Neural cell (in vitro differentiated cells): ENCODE measurements around the gene CD6. TPM values are rescaled to one million over a fixed set of nuclear protein-coding genes. Genes with fewer than 3 reads are reported as not detected.

Experiments
- H2AFZ ChIP-seq: fragments of 200-600, 300-800 bp; sonication (generic), shearing (Covaris generic); 2 replicates; pipeline ENCODE4 v1.6.0; 2014; ENCODE audit warnings: low read depth, mild to moderate bottlenecking, antibody characterized with exemption, low read length, moderate library complexity
- H3F3A ChIP-seq: fragments of 200-600 bp; shearing (Covaris generic); 2 replicates; pipeline ENCODE4 v1.6.1; 2016; ENCODE audit warnings: mild to moderate bottlenecking, moderate library complexity, mixed read lengths, antibody characterized with exemption, low read length; ENCODE audit not compliant: insufficient read depth, poor library complexity, severe bottlenecking
- H3K27ac ChIP-seq: fragments of 200-600, 300-800 bp; sonication (generic), shearing (Covaris generic); 2 replicates; pipeline ENCODE4 v1.5.1; 2014; ENCODE audit warnings: mild to moderate bottlenecking, low read length, moderate library complexity
- H3K27me3 ChIP-seq: fragments of 300-800, 200-600 bp; sonication (generic), shearing (Covaris generic); 2 replicates; pipeline ENCODE4 v1.6.0; 2014; ENCODE audit warnings: mild to moderate bottlenecking, low read depth, low read length, moderate library complexity; ENCODE audit not compliant: insufficient read depth
- H3K36me3 ChIP-seq: fragments of 300-800, 200-600 bp; sonication (generic), shearing (Covaris generic); 2 replicates; pipeline ENCODE4 v1.5.1; 2014; ENCODE audit warnings: mild to moderate bottlenecking, antibody characterized with exemption, low read length, moderate library complexity; ENCODE audit not compliant: insufficient read depth
- H3K4me2 ChIP-seq: fragments of 300-800, 200-600 bp; sonication (generic), shearing (Covaris generic); 2 replicates; pipeline ENCODE4 v1.6.0; 2014; ENCODE audit warnings: mild to moderate bottlenecking, low read length
- H3K4me3 ChIP-seq: fragments of 300-800, 200-600 bp; sonication (generic), shearing (Covaris generic); 2 replicates; pipeline ENCODE4 v1.5.1; 2014; ENCODE audit warnings: mild to moderate bottlenecking, low read length, moderate library complexity
- H3K79me2 ChIP-seq: fragments of 200-600 bp; shearing (Covaris generic); replicated peaks from 2 replicates; pipeline ENCODE4 v1.6.0; 2014; ENCODE audit warnings: mild to moderate bottlenecking, low read length, moderate library complexity; ENCODE audit not compliant: insufficient read depth
- H3K9ac ChIP-seq: fragments of 300-800, 200-600 bp; sonication (generic), shearing (Covaris generic); 2 replicates; pipeline ENCODE4 v1.6.1; 2016; ENCODE audit warnings: mild to moderate bottlenecking, low read length, mixed read lengths
- H3K9me2 ChIP-seq: fragments of 200-600 bp; shearing (Covaris generic); 2 replicates; pipeline ENCODE4 v1.6.1; 2016; ENCODE audit warnings: mild to moderate bottlenecking, low read length, mixed read lengths; ENCODE audit not compliant: insufficient read depth
- H3K9me3 ChIP-seq: fragments of 200-600, 300-800 bp; sonication (generic), shearing (Covaris generic); 2 replicates; pipeline ENCODE4 v1.6.1; 2016; ENCODE audit warnings: mild to moderate bottlenecking, mixed run types, low read length, moderate library complexity, mixed read lengths
- H4K20me1 ChIP-seq: fragments of 200-600 bp; shearing (Covaris generic); 2 replicates; pipeline ENCODE4 v1.6.1; 2016; ENCODE audit warnings: mild to moderate bottlenecking, mixed run types; ENCODE audit not compliant: insufficient read depth
- CTCF ChIP-seq: fragments of 450-650 bp; IDR thresholded peaks from 2 replicates; pipeline ENCODE4 v1.5.1; 2014; ENCODE audit warnings: antibody characterized with exemption, mild to moderate bottlenecking, moderate library complexity; ENCODE audit not compliant: poor library complexity, severe bottlenecking
- EP300 ChIP-seq: fragments of 450-650 bp; conservative IDR thresholded peaks from 2 replicates; pipeline ENCODE4 v1.6.1; 2014; ENCODE audit warnings: antibody characterized with exemption, mild to moderate bottlenecking, moderate library complexity; ENCODE audit not compliant: poor library complexity, severe bottlenecking
- EZH2 ChIP-seq: fragments of 200-600, 300-800 bp; shearing (Covaris generic), sonication (generic); IDR thresholded peaks from 2 replicates; pipeline ENCODE4 v1.6.1; 2014; ENCODE audit warnings: antibody characterized with exemption, low read length, borderline replicate concordance, mild to moderate bottlenecking; ENCODE audit not compliant: insufficient read depth, poor library complexity, severe bottlenecking
- MXI1 ChIP-seq: fragments of 450-650 bp; conservative IDR thresholded peaks from 2 replicates; pipeline ENCODE4 v1.6.1; 2014; ENCODE audit warnings: antibody characterized with exemption, mild to moderate bottlenecking; ENCODE audit not compliant: poor library complexity, severe bottlenecking
- POLR2AphosphoS5 ChIP-seq: IDR thresholded peaks from 2 replicates; pipeline ENCODE4 v1.6.1; 2012
- RAD21 ChIP-seq: fragments of 450-650 bp; conservative IDR thresholded peaks from 2 replicates; pipeline ENCODE4 v1.6.1; 2014; ENCODE audit warnings: antibody characterized with exemption, mild to moderate bottlenecking, moderate library complexity
- REST ChIP-seq: IDR thresholded peaks from 2 replicates; pipeline ENCODE4 v1.6.1; 2012; ENCODE audit warnings: borderline replicate concordance
- SMC3 ChIP-seq: fragments of 450-650 bp; conservative IDR thresholded peaks from 2 replicates; pipeline ENCODE4 v1.6.1; 2014; ENCODE audit warnings: antibody characterized with exemption, mild to moderate bottlenecking, moderate library complexity; ENCODE audit not compliant: poor library complexity
- TAF1 ChIP-seq: IDR thresholded peaks from 2 replicates; pipeline ENCODE4 v1.6.1; 2012; ENCODE audit warnings: low read depth
- polyA plus RNA-seq: library from polyadenylated mRNA; depleted of rRNA; stranded (reverse); fragments of >200 nt; gene quantifications from 2 replicates; pipeline ENCODE4 v1.2.3, GENCODE V29; 2014

Gene CD6
- polyA plus RNA-seq, 1 donor from 2014 or later, result not detected

- Histone ChIP-seq H3K27ac (peak within 1 kb of the TSS; percentile 74), H3K9me3 (no peaks in the 10 kb centered on the region), H4K20me1 (peaks cover 6% of the 10 kb centered on the region), H3K9me2 (no peaks in the 10 kb centered on the region), H2AFZ (peak within 1 kb of the TSS; percentile 15), H3K9ac (peak within 1 kb of the TSS; percentile 96), H3K4me3 (peak within 1 kb of the TSS; percentile 82), H3K4me2 (peak within 1 kb of the TSS; percentile 71), H3K79me2 (peaks cover 37% of the 10 kb centered on the region), H3K36me3 (no peaks in the 10 kb centered on the region), H3K27me3 (no peaks in the 10 kb centered on the region), H3F3A (no peaks in the 10 kb centered on the region)
- TF ChIP-seq MXI1 (peak; percentile 90), REST (peak; percentile 41), TAF1 (peak; percentile 77), EP300 (peak; percentile 66), POLR2AphosphoS5 (peak; percentile 86), CTCF (no peak), SMC3 (peak; percentile 54), RAD21 (peak; percentile 57), EZH2 (no peak)
Observed at GRCh38 chr11:60924110-60924905, 47.2 kb upstream of the CD6 start, which contains the start of gene TMEM132A. Gene TMEM132A (plus strand): TSS chr11:60924460. CDS start chr11:60924634, 174 bp downstream.

- H3F3A ChIP-seq, result no peaks in the 10 kb centered on the region
- H3K9me2 ChIP-seq, result no peaks in the 10 kb centered on the region
- no peaks in the 10 kb centered on the region for H3K27me3 ChIP-seq
- H3K36me3 ChIP-seq, result no peaks in the 10 kb centered on the region
- peak overlapping the region; percentile 96 for H3K9ac ChIP-seq
- H3K4me2 ChIP-seq, result peak overlapping the region; percentile 71
- peak overlapping the region; percentile 74 for H3K27ac ChIP-seq
- no peaks in the 10 kb centered on the region for H3K9me3 ChIP-seq
- H4K20me1 ChIP-seq, result peaks cover 6% of the 10 kb centered on the region
- H3K4me3 ChIP-seq, result peak overlapping the region; percentile 82
- TF ChIP-seq POLR2AphosphoS5, result peak; percentile 23
- TF ChIP-seq TAF1, result no peak
- peaks cover 36% of the 10 kb centered on the region for H3K79me2 ChIP-seq
- peak overlapping the region; percentile 15 for H2AFZ ChIP-seq
Observed at GRCh38 chr11:60924906-60925853, 46.3 kb upstream of the CD6 start.
